Neuronal stem cell (in vitro differentiated cells): ENCODE results near the gene NKD2.
A peak's percentile ranks its signal among the peaks of the same experiment; 100 is the strongest.

ENCODE experiments used
- DNase-seq: peaks from one replicate; pipeline ENCODE4 v3.0.0-alpha.2; 2013; ENCODE audit warnings: low spot score
- H2AFZ ChIP-seq: one replicate; pipeline ENCODE4 v1.6.1; 2013; ENCODE audit warnings: mild to moderate bottlenecking, low read length, inconsistent platforms
- H2AK5ac ChIP-seq: 2 replicates; pipeline ENCODE4 v1.6.1; 2013; ENCODE audit warnings: low read depth, mild to moderate bottlenecking, inconsistent platforms, low read length, moderate library complexity, mixed read lengths
- H2BK120ac ChIP-seq: 2 replicates; pipeline ENCODE4 v1.6.1; 2013; ENCODE audit warnings: low read depth, mild to moderate bottlenecking, inconsistent platforms, low read length, moderate library complexity, mixed read lengths
- H2BK12ac ChIP-seq: one replicate; pipeline ENCODE4 v1.6.1; 2013; ENCODE audit warnings: low read length, inconsistent platforms
- H2BK15ac ChIP-seq: 2 replicates; pipeline ENCODE4 v1.6.1; 2013; ENCODE audit warnings: mild to moderate bottlenecking, low read length, inconsistent platforms, mixed read lengths
- H2BK5ac ChIP-seq: one replicate; pipeline ENCODE4 v1.6.1; 2013; ENCODE audit warnings: inconsistent platforms, mild to moderate bottlenecking, low read length, moderate library complexity
- H3K14ac ChIP-seq: one replicate; pipeline ENCODE4 v1.6.1; 2013; ENCODE audit warnings: low read length, inconsistent platforms
- H3K18ac ChIP-seq: 2 replicates; pipeline ENCODE4 v1.6.1; 2013; ENCODE audit warnings: low read length, inconsistent platforms
- H3K23ac ChIP-seq: 2 replicates; pipeline ENCODE4 v1.6.1; 2013; ENCODE audit warnings: low read depth, mild to moderate bottlenecking, mixed read lengths, low read length, inconsistent platforms; ENCODE audit not compliant: poor library complexity
- H3K27ac ChIP-seq: replicated peaks from 3 replicates; pipeline ENCODE4 v1.5.1; 2013; ENCODE audit warnings: low read length, inconsistent platforms
- H3K27me3 ChIP-seq, 3 experiments: 2 replicates each; pipeline ENCODE4 v1.6.1; 2013; ENCODE audit warnings: low read length in 3 of 3, mild to moderate bottlenecking in 2 of 3, inconsistent platforms in 1 of 3, low read depth in 1 of 3, mixed read lengths in 1 of 3, moderate library complexity in 1 of 3; ENCODE audit not compliant: control insufficient read depth in 3 of 3, insufficient read depth in 3 of 3
- H3K36me3 ChIP-seq, 2 donors: replicated peaks in 1 of 2; 2 replicates each; pipeline ENCODE4 v1.6.1; 2013; ENCODE audit warnings: low read length in 2 of 2; ENCODE audit not compliant: control insufficient read depth in 2 of 2, insufficient read depth in 2 of 2
- H3K4ac ChIP-seq: 2 replicates; pipeline ENCODE4 v1.6.1; 2013; ENCODE audit warnings: inconsistent platforms, mild to moderate bottlenecking, low read length, moderate library complexity
- H3K4me1 ChIP-seq, 2 donors: 1 replicate in 1 of 2; 2 replicates in 1 of 2; pipeline ENCODE4 v1.6.1; 2013; ENCODE audit warnings: low read length in 2 of 2, low read depth in 1 of 2; ENCODE audit not compliant: control insufficient read depth in 2 of 2, insufficient read depth in 1 of 2
- H3K4me2 ChIP-seq: one replicate; pipeline ENCODE4 v1.6.1; 2013; ENCODE audit warnings: mild to moderate bottlenecking, low read length, inconsistent platforms; ENCODE audit not compliant: insufficient read depth, poor library complexity, severe bottlenecking
- H3K4me3 ChIP-seq, 2 donors: 2 replicates each; pipeline ENCODE4 v1.5.1; 2013; ENCODE audit warnings: low read length in 2 of 2, mild to moderate bottlenecking in 2 of 2, inconsistent platforms in 1 of 2, moderate library complexity in 1 of 2
- H3K79me1 ChIP-seq: one replicate; pipeline ENCODE4 v1.6.1; 2013; ENCODE audit warnings: low read depth, mild to moderate bottlenecking, inconsistent platforms, low read length, moderate library complexity
- H3K9ac ChIP-seq: one replicate; pipeline ENCODE4 v1.6.1; 2013; ENCODE audit warnings: mild to moderate bottlenecking, low read depth, low read length, inconsistent platforms; ENCODE audit not compliant: poor library complexity
- H3K9me3 ChIP-seq, 2 donors: replicated peaks in 1 of 2; 2 replicates each; pipeline versions ENCODE3 to v1.6.1; 2013; ENCODE audit warnings: low read length in 2 of 2, mild to moderate bottlenecking in 2 of 2, inconsistent platforms in 1 of 2, low read depth in 1 of 2, mixed read lengths in 1 of 2, moderate library complexity in 1 of 2; ENCODE audit not compliant: control insufficient read depth in 2 of 2, insufficient read depth in 1 of 2
- H4K8ac ChIP-seq: one replicate; pipeline ENCODE4 v1.6.1; 2013; ENCODE audit warnings: low read depth, mild to moderate bottlenecking, inconsistent platforms, low read length, moderate library complexity
- H4K91ac ChIP-seq: one replicate; pipeline ENCODE4 v1.6.1; 2013; ENCODE audit warnings: low read length, low read depth, mild to moderate bottlenecking, inconsistent platforms; ENCODE audit not compliant: poor library complexity
- WGBS, 2 donors: extraction: QIAGEN DNeasy Blood & Tissue Kit; methylation state at CpG; one replicate each; pipeline ENCODE4 v1.1.7; 2013; ENCODE audit warnings: missing lambda C conversion rate in 2 of 2, mixed read lengths in 1 of 2; ENCODE audit not compliant: insufficient read length in 2 of 2, insufficient replicate concordance in 1 of 2; ENCODE audit errors: extremely low coverage in 2 of 2; 5-methylcytosine and 5-hydroxymethylcytosine counted together

NKD2 gene

DNA sequence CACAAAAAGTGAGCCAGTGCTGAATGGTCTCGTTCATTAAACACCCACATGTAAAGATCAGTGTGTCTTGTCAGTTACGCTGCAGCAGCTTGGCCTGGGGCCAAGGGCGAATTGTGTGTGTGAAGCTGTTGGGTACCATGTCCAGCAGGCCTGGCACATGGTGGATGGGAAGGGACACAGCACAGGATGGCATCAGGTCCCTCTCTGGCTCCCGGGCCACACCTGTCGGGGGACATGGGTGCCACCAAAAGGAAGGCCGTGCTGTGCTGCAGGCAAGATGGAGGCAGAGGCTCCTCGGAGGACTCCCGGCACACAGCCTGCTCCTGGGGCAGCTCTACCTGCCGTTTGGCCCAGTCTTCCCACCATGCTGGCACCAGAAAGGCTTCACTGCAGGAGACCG is 32.0 kb downstream of the NKD2 start:
- Histone ChIP-seq H3K4ac (no peak overlapping the region), H2BK15ac (no peak overlapping the region), H3K27ac (no peak overlapping the region), H3K9me3 (peaks cover 5 to 12% of the 10 kb centered on the region in 2 donors), H3K79me1 (peaks cover 4% of the 10 kb centered on the region), H2BK5ac (no peak overlapping the region), H3K18ac (no peak overlapping the region), H3K9ac (peak overlapping the region; percentile 45), H2BK120ac (no peak overlapping the region), H3K4me2 (no peak overlapping the region), H3K14ac (no peak overlapping the region), H4K91ac (no peak overlapping the region), H3K36me3 (no peaks in the 10 kb centered on the region), H2AFZ (no peak overlapping the region), H4K8ac (no peak overlapping the region), H3K23ac (no peak overlapping the region), H2BK12ac (no peak overlapping the region), H3K4me1 (no peaks in the 10 kb centered on the region), H2AK5ac (no peak overlapping the region), H3K4me3 (peak overlapping the region in 1 of 2 donors; percentile 13), H3K27me3 (peaks cover 0 to 4% (median 0%) of the 10 kb centered on the region in 3 experiments)
- WGBS, 2 donors, result no CpG with 5 or more reads among the region's 10 CpGs
- no peak for DNase-seq

DNA sequence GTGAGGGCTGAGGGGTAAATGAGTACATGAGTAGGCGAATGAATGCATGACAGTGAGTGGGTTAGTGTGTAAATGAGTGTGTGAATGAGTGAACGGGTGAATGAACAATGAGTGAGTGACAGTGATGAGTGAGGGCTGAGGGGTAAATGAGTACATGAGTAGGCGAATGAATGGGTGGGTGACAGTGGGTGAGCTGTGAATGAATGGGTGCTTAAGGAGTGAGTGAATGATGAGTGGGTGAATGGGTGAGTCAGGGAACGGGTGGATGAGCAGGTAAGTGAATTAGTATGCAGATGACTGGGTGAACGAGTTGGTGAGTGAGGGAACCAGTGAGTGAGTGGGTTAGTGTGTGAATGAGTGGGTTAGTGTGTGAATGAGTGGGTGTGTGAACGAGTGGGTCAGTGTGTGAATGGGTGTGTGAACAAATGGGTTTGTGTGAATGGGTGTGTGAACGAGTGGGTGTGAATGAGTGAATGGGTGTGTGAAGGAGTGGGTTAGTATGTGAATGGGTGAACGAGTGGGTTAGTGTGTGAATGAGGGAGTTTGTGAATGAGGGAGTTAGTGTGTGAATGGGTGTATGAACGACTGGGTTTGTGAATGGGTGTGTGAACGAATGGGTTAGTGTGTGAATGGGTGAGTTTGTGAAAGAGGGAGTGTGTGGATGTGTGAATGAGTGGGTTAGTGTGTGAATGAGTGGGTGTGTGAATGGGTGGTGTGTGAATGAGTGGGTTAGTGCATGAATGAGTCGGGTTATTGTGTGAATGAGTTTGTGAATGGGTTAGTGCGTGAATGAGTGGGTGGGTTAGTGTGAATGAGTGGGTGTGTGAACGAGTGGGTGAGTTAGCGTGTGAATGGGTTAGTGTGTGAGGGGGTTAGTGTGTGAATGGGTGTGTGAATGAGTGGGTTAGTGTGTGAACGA is 32.9 kb downstream of the NKD2 start:
- Histone ChIP-seq H3K4me2 (no peak overlapping the region), H4K91ac (no peak overlapping the region), H3K4me1 (no peaks in the 10 kb centered on the region), H2AK5ac (no peak overlapping the region), H2BK12ac (no peak overlapping the region), H2BK15ac (no peak overlapping the region), H3K4me3 (peak overlapping the region in 1 of 2 donors; percentile 63), H3K14ac (no peak overlapping the region), H3K9ac (no peak overlapping the region), H3K36me3 (no peaks in the 10 kb centered on the region), H4K8ac (no peak overlapping the region), H3K18ac (no peak overlapping the region), H3K27ac (no peak overlapping the region), H2BK5ac (no peak overlapping the region), H3K4ac (no peak overlapping the region), H2BK120ac (no peak overlapping the region), H3K9me3 (peaks cover 5 to 15% of the 10 kb centered on the region in 2 donors), H3K27me3 (peaks cover 0 to 4% (median 0%) of the 10 kb centered on the region in 3 experiments), H3K23ac (no peak overlapping the region), H2AFZ (no peak overlapping the region), H3K79me1 (peaks cover 4% of the 10 kb centered on the region)
- DNase-seq, result no peak
- 100% methylated on average over 7 to 12 of the region's 15 CpGs for WGBS, 2 donors

DNA sequence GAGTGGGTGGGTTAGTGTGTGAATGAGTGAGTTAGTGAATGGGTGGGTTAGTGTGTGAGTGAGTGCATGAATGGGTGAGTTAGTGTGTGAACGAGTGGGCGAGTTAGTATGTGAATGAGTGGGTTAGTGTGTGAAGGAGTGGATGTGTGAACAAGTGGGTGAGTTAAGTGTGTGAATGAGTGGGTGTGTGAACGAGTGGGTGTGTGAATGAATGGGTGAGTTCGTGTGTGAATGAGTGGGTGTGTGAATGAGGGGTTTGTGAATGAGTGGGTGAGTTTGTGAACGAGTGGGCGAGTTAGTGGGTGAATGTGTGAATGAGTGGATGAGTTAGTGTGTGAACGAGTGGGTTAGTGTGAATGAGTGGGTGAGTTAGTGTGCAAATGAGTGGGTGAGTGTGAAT is 34.0 kb downstream of the NKD2 start:
- Histone ChIP-seq H2BK120ac (no peak overlapping the region), H4K8ac (no peak overlapping the region), H3K4me3 (peak overlapping the region in 1 of 2 donors; percentile 18), H3K79me1 (peaks cover 4% of the 10 kb centered on the region), H2BK12ac (no peak overlapping the region), H2BK15ac (no peak overlapping the region), H3K4me1 (no peaks in the 10 kb centered on the region), H3K36me3 (no peaks in the 10 kb centered on the region), H3K4ac (no peak overlapping the region), H2BK5ac (no peak overlapping the region), H3K27me3 (peaks cover 0 to 4% (median 0%) of the 10 kb centered on the region in 3 experiments), H3K27ac (no peak overlapping the region), H3K23ac (no peak overlapping the region), H2AK5ac (no peak overlapping the region), H4K91ac (no peak overlapping the region), H3K18ac (no peak overlapping the region), H3K4me2 (no peak overlapping the region), H3K9ac (no peak overlapping the region), H3K9me3 (peaks cover 5 to 17% of the 10 kb centered on the region in 2 donors), H3K14ac (no peak overlapping the region), H2AFZ (no peak overlapping the region)
- WGBS, 2 donors, result 100% methylated on average over 4 to 7 of the region's 7 CpGs
- DNase-seq, result no peak

DNA sequence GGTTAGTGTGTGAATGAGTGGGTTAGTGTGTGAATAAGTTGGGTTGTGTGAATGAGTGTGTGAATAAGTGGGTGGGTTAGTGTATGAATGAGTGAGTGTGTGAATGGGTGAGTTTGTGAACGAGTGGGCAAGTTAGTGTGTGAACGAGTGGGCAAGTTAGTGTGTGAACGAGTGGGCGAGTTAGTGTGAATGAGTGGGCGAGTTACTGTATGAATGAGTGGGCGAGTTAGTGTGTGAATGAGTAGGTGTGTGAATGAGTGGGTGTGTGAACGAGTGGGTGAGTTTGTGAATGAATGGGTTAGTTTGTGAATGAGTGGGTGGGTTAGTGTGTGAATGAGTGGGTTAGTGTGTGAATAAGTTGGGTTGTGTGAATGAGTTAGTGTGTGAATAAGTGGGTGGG is 34.7 kb downstream of the NKD2 start:
- no peak overlapping the region for H4K8ac ChIP-seq
- H3K4me1 ChIP-seq, result no peaks in the 10 kb centered on the region
- H2BK12ac ChIP-seq, result no peak overlapping the region
- H3K4ac ChIP-seq, result no peak overlapping the region
- 100% methylated on average over 4 to 7 of the region's 7 CpGs for WGBS, 2 donors
- H2AK5ac ChIP-seq, result no peak overlapping the region
- no peak overlapping the region for H3K4me3 ChIP-seq
- H2BK120ac ChIP-seq, result no peak overlapping the region
- peaks cover 0 to 3% of the 10 kb centered on the region in 2 donors for H3K36me3 ChIP-seq
- no peak overlapping the region for H3K4me2 ChIP-seq
- H3K14ac ChIP-seq, result no peak overlapping the region
- H2BK5ac ChIP-seq, result no peak overlapping the region
- peaks cover 5 to 17% of the 10 kb centered on the region in 2 donors for H3K9me3 ChIP-seq
- peaks cover 4% of the 10 kb centered on the region for H3K79me1 ChIP-seq
- no peak overlapping the region for H3K18ac ChIP-seq
- no peak for DNase-seq
- H3K27me3 ChIP-seq, result peaks cover 0 to 4% (median 0%) of the 10 kb centered on the region in 3 experiments
- H3K23ac ChIP-seq, result no peak overlapping the region
- H3K27ac ChIP-seq, result no peak overlapping the region
- H2BK15ac ChIP-seq, result no peak overlapping the region
- H4K91ac ChIP-seq, result no peak overlapping the region
- no peak overlapping the region for H3K9ac ChIP-seq
- no peak overlapping the region for H2AFZ ChIP-seq
